CD14-positive monocyte (primary cell): ENCODE measurements around the gene TRIM25. TPM values are rescaled to one million over a fixed set of nuclear protein-coding genes. Genes with fewer than 3 reads are reported as not detected.

Source experiments
- DNase-seq, 3 donors: peaks; one replicate each; pipeline ENCODE4 v3.0.0-alpha.2; 2011 to 2022
- H2AFZ ChIP-seq: 2 replicates; pipeline ENCODE4 v1.6.0; 2012; ENCODE audit warnings: mild to moderate bottlenecking, low read depth, low read length, inconsistent platforms; ENCODE audit not compliant: insufficient read depth, poor library complexity, severe bottlenecking
- H3K27ac ChIP-seq, 2 donors: 1 replicate in 1 of 2; 2 replicates in 1 of 2; pipeline ENCODE4 v1.5.1; 2012 to 2013; ENCODE audit warnings: low read length in 2 of 2, control low read depth in 1 of 2, inconsistent platforms in 1 of 2, low read depth in 1 of 2, mild to moderate bottlenecking in 1 of 2
- H3K27me3 ChIP-seq, 2 donors: one replicate each; pipeline versions ENCODE4 v1.6.0 to v1.6.1; 2011 to 2013; ENCODE audit warnings: low read length in 2 of 2; ENCODE audit not compliant: control insufficient read depth in 2 of 2, insufficient read depth in 2 of 2
- H3K36me3 ChIP-seq, 2 donors: replicated peaks in 1 of 2; 1 replicate in 1 of 2; 2 replicates in 1 of 2; pipeline versions ENCODE4 v1.5.1 to v1.6.1; 2012 to 2013; ENCODE audit warnings: low read length in 2 of 2, control low read depth in 1 of 2, inconsistent platforms in 1 of 2, mild to moderate bottlenecking in 1 of 2; ENCODE audit not compliant: insufficient read depth in 2 of 2, control insufficient read depth in 1 of 2
- H3K4me1 ChIP-seq, 2 donors: 1 replicate in 1 of 2; 2 replicates in 1 of 2; pipeline versions ENCODE4 v1.5.1 to v1.6.1; 2012 to 2013; ENCODE audit warnings: low read length in 2 of 2, control low read depth in 1 of 2, inconsistent platforms in 1 of 2, mild to moderate bottlenecking in 1 of 2, moderate library complexity in 1 of 2; ENCODE audit not compliant: insufficient read depth in 2 of 2, control insufficient read depth in 1 of 2
- H3K4me2 ChIP-seq: replicated peaks from 2 replicates; pipeline ENCODE3; 2012; ENCODE audit warnings: low read length, moderate library complexity, mild to moderate bottlenecking; ENCODE audit not compliant: poor library complexity, severe bottlenecking; ENCODE audit errors: extremely low read depth
- H3K4me3 ChIP-seq, 3 experiments: fragments of 200-600 bp in 1 of 3; sonication (generic) in 1 of 3; replicated peaks in 1 of 3; 1 replicate in 2 of 3; 2 replicates in 1 of 3; pipeline ENCODE4 v1.5.1; 2011 to 2013; ENCODE audit warnings: low read length in 3 of 3, mild to moderate bottlenecking in 3 of 3, control low read depth in 2 of 3, low read depth in 2 of 3, inconsistent platforms in 1 of 3, moderate library complexity in 1 of 3
- H3K79me2 ChIP-seq: 2 replicates; pipeline ENCODE4 v1.6.0; 2012; ENCODE audit warnings: mild to moderate bottlenecking, control low read depth, inconsistent platforms, low read length, moderate library complexity; ENCODE audit not compliant: insufficient read depth
- H3K9ac ChIP-seq: 2 replicates; pipeline ENCODE4 v1.6.0; 2017; ENCODE audit warnings: low read length, mild to moderate bottlenecking; ENCODE audit not compliant: insufficient read depth, poor library complexity, severe bottlenecking
- H3K9me3 ChIP-seq, 2 donors: replicated peaks in 1 of 2; 1 replicate in 1 of 2; 2 replicates in 1 of 2; pipeline versions ENCODE4 v1.5.1 to v1.6.1; 2012 to 2013; ENCODE audit warnings: low read length in 2 of 2, control low read depth in 1 of 2; ENCODE audit not compliant: control insufficient read depth in 1 of 2, insufficient read depth in 1 of 2
- H4K20me1 ChIP-seq: 2 replicates; pipeline ENCODE4 v1.6.0; 2012; ENCODE audit warnings: mild to moderate bottlenecking, low read length, control low read depth, moderate library complexity; ENCODE audit not compliant: insufficient read depth
- H3K27ac Mint-ChIP-seq, 7 donors: one replicate each; pipeline ENCODE4 v1.8.0; 2020; ENCODE audit warnings: mild to moderate bottlenecking in 7 of 7, mixed read lengths in 7 of 7, moderate library complexity in 6 of 7, inconsistent platforms in 2 of 7
- H3K27me3 Mint-ChIP-seq, 3 donors: one replicate each; pipeline ENCODE4 v1.8.0; 2021 to 2022; ENCODE audit warnings: low read depth in 3 of 3, mild to moderate bottlenecking in 3 of 3, mixed read lengths in 3 of 3, moderate library complexity in 3 of 3, inconsistent platforms in 1 of 3
- H3K36me3 Mint-ChIP-seq, 2 donors: one replicate each; pipeline ENCODE4 v1.8.0; 2020; ENCODE audit warnings: mixed read lengths in 2 of 2, inconsistent platforms in 1 of 2, mild to moderate bottlenecking in 1 of 2
- H3K4me1 Mint-ChIP-seq: one replicate; pipeline ENCODE4 v1.8.0; 2020; ENCODE audit warnings: mild to moderate bottlenecking, mixed read lengths
- H3K4me3 Mint-ChIP-seq, 2 donors: one replicate each; pipeline ENCODE4 v1.8.0; 2020; ENCODE audit warnings: mild to moderate bottlenecking in 2 of 2, mixed read lengths in 2 of 2, moderate library complexity in 1 of 2
- H3K9me3 Mint-ChIP-seq, 7 donors: one replicate each; pipeline ENCODE4 v1.8.0; 2020 to 2022; ENCODE audit warnings: mixed read lengths in 7 of 7, mild to moderate bottlenecking in 6 of 7, moderate library complexity in 6 of 7, inconsistent platforms in 2 of 7
- WGBS: methylation state at CpG from one replicate; pipeline ENCODE4 v1.1.5; 2013; ENCODE audit warnings: missing lambda C conversion rate; ENCODE audit not compliant: insufficient coverage; 5-methylcytosine and 5-hydroxymethylcytosine counted together
- intact Hi-C, 2 donors: fragments of 100-400 bp; cut with micrococcal nuclease; formaldehyde crosslinking; loops; one replicate each; pipeline versions ENCODE4 v1.15.0 to v1.15.1; 2023
- polyA plus RNA-seq, 3 donors: library from polyadenylated mRNA; depleted of rRNA in 1 of 3; unstranded in 2 of 3; stranded (reverse) in 1 of 3; fragments of 300-500 nt in 2 of 3; fragments of >200 nt in 1 of 3; fragmentation: Illumina TruSeq in 2 of 3; gene quantifications; 1 replicate in 2 of 3; 2 replicates in 1 of 3; pipeline ENCODE4 v1.2.3, GENCODE V29; 2012 to 2021
- TF ChIP-seq, protein P1 (sequence below): fragments of 200-600 bp; IDR thresholded peaks from one replicate; pipeline ENCODE4 v1.8.0; 2022; ENCODE audit warnings: antibody characterized with exemption, mild to moderate bottlenecking

The TRIM25 gene
- polyA plus RNA-seq, 3 donors: 5.4 to 98.3 (median 11.2) TPM

GRCh38 chr17:56879280-56879679 is 34.6 kb downstream of the TRIM25 start:
- WGBS: 91% methylated on average over 6 of the region's 7 CpGs
- no peak overlapping the region for H3K4me3 Mint-ChIP-seq
- H3K36me3 ChIP-seq: no peaks in the 10 kb centered on the region

GRCh38 chr17:56876766-56877179 is 37.1 kb downstream of the TRIM25 start:
- intact Hi-C loops: no loop called here
- Histone ChIP-seq H3K27ac (no peak overlapping the region), H3K4me1 (peaks cover 26 to 32% of the 10 kb centered on the region in 2 donors), H4K20me1 (no peaks in the 10 kb centered on the region), H3K9ac (no peak overlapping the region), H3K9me3 (peaks cover 0 to 14% of the 10 kb centered on the region in 2 donors), H3K79me2 (no peaks in the 10 kb centered on the region), H2AFZ (no peak overlapping the region), H3K4me3 (no peak overlapping the region), H3K36me3 (no peaks in the 10 kb centered on the region), H3K4me2 (no peak overlapping the region), H3K27me3 (no peaks in the 10 kb centered on the region)
- Mint-ChIP-seq H3K4me1 (peaks cover 27% of the 10 kb centered on the region), H3K27me3 (peaks cover 0 to 6% (median 2%) of the 10 kb centered on the region in 3 donors), H3K4me3 (no peak overlapping the region), H3K27ac (peak overlapping the region in 1 of 7 donors; percentile 2), H3K9me3 (peaks cover 5 to 20% (median 16%) of the 10 kb centered on the region in 7 donors), H3K36me3 (peaks cover 2 to 10% of the 10 kb centered on the region in 2 donors)
- WGBS: 67% methylated on average over 1 of the region's 7 CpGs
- TF ChIP-seq, protein P1, sequence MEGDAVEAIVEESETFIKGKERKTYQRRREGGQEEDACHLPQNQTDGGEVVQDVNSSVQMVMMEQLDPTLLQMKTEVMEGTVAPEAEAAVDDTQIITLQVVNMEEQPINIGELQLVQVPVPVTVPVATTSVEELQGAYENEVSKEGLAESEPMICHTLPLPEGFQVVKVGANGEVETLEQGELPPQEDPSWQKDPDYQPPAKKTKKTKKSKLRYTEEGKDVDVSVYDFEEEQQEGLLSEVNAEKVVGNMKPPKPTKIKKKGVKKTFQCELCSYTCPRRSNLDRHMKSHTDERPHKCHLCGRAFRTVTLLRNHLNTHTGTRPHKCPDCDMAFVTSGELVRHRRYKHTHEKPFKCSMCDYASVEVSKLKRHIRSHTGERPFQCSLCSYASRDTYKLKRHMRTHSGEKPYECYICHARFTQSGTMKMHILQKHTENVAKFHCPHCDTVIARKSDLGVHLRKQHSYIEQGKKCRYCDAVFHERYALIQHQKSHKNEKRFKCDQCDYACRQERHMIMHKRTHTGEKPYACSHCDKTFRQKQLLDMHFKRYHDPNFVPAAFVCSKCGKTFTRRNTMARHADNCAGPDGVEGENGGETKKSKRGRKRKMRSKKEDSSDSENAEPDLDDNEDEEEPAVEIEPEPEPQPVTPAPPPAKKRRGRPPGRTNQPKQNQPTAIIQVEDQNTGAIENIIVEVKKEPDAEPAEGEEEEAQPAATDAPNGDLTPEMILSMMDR: no peak
- DNase-seq: no peak

More at GRCh38 chr17:56879280-56879679, 34.6 kb downstream of the TRIM25 start:
- no peaks in the 10 kb centered on the region for H3K27me3 Mint-ChIP-seq
- Histone ChIP-seq H3K4me1 (peaks cover 36 to 54% of the 10 kb centered on the region in 2 donors), H3K9me3 (peaks cover 0 to 14% of the 10 kb centered on the region in 2 donors), H3K79me2 (no peaks in the 10 kb centered on the region), H3K27ac (no peak overlapping the region), H2AFZ (no peak overlapping the region), H3K4me3 (no peak overlapping the region), H3K27me3 (no peaks in the 10 kb centered on the region), H4K20me1 (peaks cover 10% of the 10 kb centered on the region), H3K4me2 (no peak overlapping the region), H3K9ac (no peak overlapping the region)
- no peak for DNase-seq
- no peak overlapping the region for H3K27ac Mint-ChIP-seq
- TF ChIP-seq, protein P1: no peak
- H3K9me3 Mint-ChIP-seq: peaks cover 5 to 20% (median 16%) of the 10 kb centered on the region in 7 donors
- H3K4me1 Mint-ChIP-seq: peaks cover 47% of the 10 kb centered on the region
- H3K36me3 Mint-ChIP-seq: peaks cover 11 to 16% of the 10 kb centered on the region in 2 donors
- intact Hi-C loops: no loop called here
